Astrocyte of the spinal cord (primary cell): Measurements from ENCODE around the gene ADAMTS10.
"Not testable (repeated sequence)": the region's sequence is repeated elsewhere in the genome, so short reads cannot be mapped to it uniquely, and the experiment has no call there.

ENCODE experiments used
- DNase-seq: peaks from one replicate; pipeline ENCODE4 v3.0.0; 2011; ENCODE audit warnings: low read depth, low spot score
- H3K4me3 ChIP-seq: 2 replicates; pipeline ENCODE4 v1.5.1; 2011; ENCODE audit warnings: low read depth, mild to moderate bottlenecking, low read length, moderate library complexity
- CTCF ChIP-seq: IDR thresholded peaks from 2 replicates; pipeline ENCODE4 v1.5.1; 2012; ENCODE audit warnings: low read depth, mild to moderate bottlenecking, low read length, inconsistent platforms
- in situ Hi-C: cut with HindIII; loops from 2 replicates; pipeline ENCODE4 v1.10.0; 2017; ENCODE audit warnings: low sequenced_read_pairs

ADAMTS10 gene

GRCh38 chr19:8626842-8627241, 16.3 kb upstream of the ADAMTS10 start:
- TF ChIP-seq CTCF: no peak
- no peak for DNase-seq
- H3K4me3 ChIP-seq: no peak overlapping the region
- in situ Hi-C loops: no loop called here

- in situ Hi-C loops, DNase-seq, H3K4me3 ChIP-seq: not testable (repeated sequence)
- peak; percentile 37 for TF ChIP-seq CTCF
Measured at GRCh38 chr19:8622886-8623285, 12.4 kb upstream of the ADAMTS10 start.

DNA sequence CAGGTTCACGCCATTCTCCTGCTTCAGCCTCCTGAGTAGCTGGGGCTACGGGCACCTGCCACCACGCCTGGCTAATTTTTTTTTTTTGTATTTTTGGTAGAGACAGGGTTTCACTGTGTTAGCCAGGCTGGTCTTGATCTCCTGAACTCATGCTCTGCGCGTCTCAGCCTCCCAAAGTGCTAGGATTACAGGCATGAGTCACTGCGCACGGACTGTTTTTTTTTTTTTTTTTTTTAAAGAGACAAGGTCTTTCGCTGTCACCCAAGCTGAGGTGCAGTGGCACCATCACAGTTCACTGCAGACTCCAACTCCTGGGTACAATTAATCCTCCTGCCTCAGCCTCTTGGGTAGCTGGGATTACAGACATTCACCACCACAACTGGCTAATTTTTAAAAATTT, 8.2 kb upstream of the ADAMTS10 start:
- DNase-seq: no peak
- in situ Hi-C loops: no loop called here
- H3K4me3 ChIP-seq: no peak overlapping the region
- no peak for TF ChIP-seq CTCF

DNA sequence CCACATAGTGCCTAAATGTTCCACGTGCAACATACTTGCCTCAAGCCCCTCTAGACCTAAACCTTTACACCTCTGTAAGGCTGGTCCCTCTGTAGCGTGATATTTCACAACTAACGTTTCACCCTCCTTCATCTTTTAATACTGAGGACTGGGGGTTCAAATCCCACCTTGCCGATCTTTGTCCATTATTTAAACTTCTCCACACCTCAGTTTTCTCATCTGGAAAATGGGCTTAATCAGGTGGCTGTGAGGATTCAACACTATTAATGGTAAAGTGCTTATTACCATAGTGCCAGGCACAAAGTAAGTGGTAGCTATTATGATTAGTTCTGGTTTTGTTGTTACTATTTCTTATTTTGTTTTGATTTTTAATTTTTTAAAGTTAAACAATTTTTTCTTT, 7.5 kb upstream of the ADAMTS10 start:
- DNase-seq: no peak
- H3K4me3 ChIP-seq: no peak overlapping the region
- TF ChIP-seq CTCF: no peak
- in situ Hi-C loops: no loop called here

GRCh38 chr19:8617325-8617724, 6.8 kb upstream of the ADAMTS10 start:
- DNase-seq, H3K4me3 ChIP-seq, in situ Hi-C loops: not testable (repeated sequence)

GRCh38 chr19:8616861-8617260, 6.3 kb upstream of the ADAMTS10 start:
- TF ChIP-seq CTCF: no peak
- in situ Hi-C loops: no loop called here
- DNase-seq: no peak
- H3K4me3 ChIP-seq: no peak overlapping the region

GRCh38 chr19:8615813-8616596, 5.5 kb upstream of the ADAMTS10 start:
- peak; percentile 68 for DNase-seq
- TF ChIP-seq CTCF: peak; percentile 99
- in situ Hi-C loops: no loop called here
- H3K4me3 ChIP-seq: no peak overlapping the region
